KMS-11 (cell line): ENCODE data around the gene PTGR3.

Experiments
- H2AFZ ChIP-seq: fragments of 200-600 bp; sonication (generic); 2 replicates; pipeline ENCODE4 v1.6.1; 2016; ENCODE audit warnings: antibody characterized with exemption, mixed run types, low read depth
- H3K27ac ChIP-seq: fragments of 200-600 bp; sonication (generic); 2 replicates; pipeline ENCODE4 v1.6.1; 2016; ENCODE audit warnings: mild to moderate bottlenecking, mixed run types
- H3K27me3 ChIP-seq: fragments of 200-600 bp; sonication (generic); 2 replicates; pipeline ENCODE4 v1.6.1; 2017; ENCODE audit warnings: mild to moderate bottlenecking, low read depth, mixed run types, moderate library complexity; ENCODE audit not compliant: insufficient read depth
- H3K36me3 ChIP-seq: fragments of 200-600 bp; sonication (generic); 2 replicates; pipeline ENCODE4 v1.6.1; 2017; ENCODE audit warnings: mild to moderate bottlenecking, mixed run types; ENCODE audit not compliant: insufficient read depth
- H3K4me1 ChIP-seq: fragments of 200-600 bp; sonication (generic); 2 replicates; pipeline ENCODE4 v1.6.1; 2016; ENCODE audit warnings: mild to moderate bottlenecking, low read depth, mixed run types; ENCODE audit not compliant: poor library complexity, severe bottlenecking
- H3K4me2 ChIP-seq: fragments of 200-600 bp; sonication (generic); 2 replicates; pipeline ENCODE4 v1.7.0; 2016; ENCODE audit warnings: mild to moderate bottlenecking, mixed run types
- H3K4me3 ChIP-seq: fragments of 200-600 bp; sonication (generic); IDR thresholded peaks from 2 replicates; pipeline ENCODE4 v1.6.1; 2017; ENCODE audit warnings: low read depth, low read length, mixed read lengths; ENCODE audit not compliant: insufficient read depth
- H3K79me2 ChIP-seq: fragments of 200-600 bp; sonication (generic); 2 replicates; pipeline ENCODE4 v1.6.1; 2016; ENCODE audit warnings: low read depth, mixed run types; ENCODE audit not compliant: insufficient read depth
- H3K9ac ChIP-seq: fragments of 200-600 bp; sonication (generic); 2 replicates; pipeline ENCODE4 v1.6.1; 2016; ENCODE audit warnings: mild to moderate bottlenecking, mixed run types
- H4K20me1 ChIP-seq: fragments of 200-600 bp; sonication (generic); 2 replicates; pipeline ENCODE4 v1.6.1; 2016; ENCODE audit warnings: mild to moderate bottlenecking, mixed run types; ENCODE audit not compliant: insufficient read depth
- CTCF ChIP-seq: fragments of 200-600 bp; sonication (generic); conservative IDR thresholded peaks from 2 replicates; pipeline ENCODE4 v1.6.1; 2017; ENCODE audit warnings: low read depth, mild to moderate bottlenecking, antibody characterized with exemption, low read length, moderate library complexity, mixed read lengths

Gene PTGR3

GRCh38 chr18:75220551-75221355 lies 11.8 kb upstream of the PTGR3 start:
- Histone ChIP-seq H2AFZ (no peak overlapping the region), H3K36me3 (no peaks in the 10 kb centered on the region), H3K27ac (no peak overlapping the region), H3K4me3 (no peak overlapping the region), H3K9ac (no peak overlapping the region), H4K20me1 (no peaks in the 10 kb centered on the region), H3K4me1 (peaks cover 4% of the 10 kb centered on the region), H3K79me2 (peaks cover 23% of the 10 kb centered on the region; the same call in 1 of the 2 replicates), H3K4me2 (no peak overlapping the region), H3K27me3 (no peaks in the 10 kb centered on the region)
- no peak for TF ChIP-seq CTCF

GRCh38 chr18:75219745-75220375 lies 10.9 kb upstream of the PTGR3 start:
- no peaks in the 10 kb centered on the region for H3K36me3 ChIP-seq
- no peaks in the 10 kb centered on the region for H4K20me1 ChIP-seq
- H3K27ac ChIP-seq: no peak overlapping the region
- no peak for TF ChIP-seq CTCF
- no peak overlapping the region for H2AFZ ChIP-seq
- H3K4me3 ChIP-seq: no peak overlapping the region
- no peak overlapping the region for H3K4me2 ChIP-seq
- peaks cover 4% of the 10 kb centered on the region for H3K4me1 ChIP-seq
- H3K79me2 ChIP-seq: peaks cover 23% of the 10 kb centered on the region; the same call in 1 of the 2 replicates
- no peak overlapping the region for H3K9ac ChIP-seq
- H3K27me3 ChIP-seq: no peaks in the 10 kb centered on the region

GRCh38 chr18:75218065-75218923 lies 9.4 kb upstream of the PTGR3 start:
- peaks cover 27% of the 10 kb centered on the region; the same call in 1 of the 2 replicates for H3K79me2 ChIP-seq
- H3K36me3 ChIP-seq: no peaks in the 10 kb centered on the region
- no peaks in the 10 kb centered on the region for H3K27me3 ChIP-seq
- no peak overlapping the region for H2AFZ ChIP-seq
- H4K20me1 ChIP-seq: no peaks in the 10 kb centered on the region
- no peak overlapping the region for H3K4me2 ChIP-seq
- H3K27ac ChIP-seq: no peak overlapping the region
- no peak overlapping the region for H3K4me3 ChIP-seq
- TF ChIP-seq CTCF: no peak
- no peak overlapping the region for H3K9ac ChIP-seq
- peaks cover 4% of the 10 kb centered on the region for H3K4me1 ChIP-seq

- Histone ChIP-seq H3K79me2 (peaks cover 31% of the 10 kb centered on the region; the same call in 1 of the 2 replicates), H3K36me3 (no peaks in the 10 kb centered on the region), H3K27me3 (no peaks in the 10 kb centered on the region), H3K27ac (no peak overlapping the region), H3K4me2 (no peak overlapping the region), H3K9ac (no peak overlapping the region), H2AFZ (no peak overlapping the region), H4K20me1 (no peaks in the 10 kb centered on the region), H3K4me1 (peaks cover 12% of the 10 kb centered on the region), H3K4me3 (no peak overlapping the region)
- no peak for TF ChIP-seq CTCF
Observed at GRCh38 chr18:75216911-75217689, 8.2 kb upstream of the PTGR3 start.
